Cardiac fibroblast (primary cell): Measurements from ENCODE around the gene TMEM185B.
A peak's percentile ranks its signal among the peaks of the same experiment; 100 is the strongest.

Source experiments
- DNase-seq, 2 donors: peaks; one replicate each; pipeline versions ENCODE4 v3.0.0 to v3.0.0-alpha.2; 2010; ENCODE audit warnings: low read depth in 2 of 2
- H3K4me3 ChIP-seq, 2 donors: replicated peaks in 1 of 2; 1 replicate in 1 of 2; 2 replicates in 1 of 2; pipeline ENCODE4 v1.5.1; 2011; ENCODE audit warnings: low read depth in 2 of 2, low read length in 2 of 2, mild to moderate bottlenecking in 2 of 2, moderate library complexity in 1 of 2
- TF ChIP-seq, protein P1 (sequence below): IDR thresholded peaks from one replicate; pipeline ENCODE4 v1.5.1; 2011; ENCODE audit warnings: low read depth, mild to moderate bottlenecking, low read length, inconsistent platforms

TMEM185B gene

GRCh38 chr2:120177001-120177621 lies 46.1 kb downstream of the TMEM185B start:
- peak in 1 of 2 donors; percentile 12 for DNase-seq
- TF ChIP-seq, protein P1, sequence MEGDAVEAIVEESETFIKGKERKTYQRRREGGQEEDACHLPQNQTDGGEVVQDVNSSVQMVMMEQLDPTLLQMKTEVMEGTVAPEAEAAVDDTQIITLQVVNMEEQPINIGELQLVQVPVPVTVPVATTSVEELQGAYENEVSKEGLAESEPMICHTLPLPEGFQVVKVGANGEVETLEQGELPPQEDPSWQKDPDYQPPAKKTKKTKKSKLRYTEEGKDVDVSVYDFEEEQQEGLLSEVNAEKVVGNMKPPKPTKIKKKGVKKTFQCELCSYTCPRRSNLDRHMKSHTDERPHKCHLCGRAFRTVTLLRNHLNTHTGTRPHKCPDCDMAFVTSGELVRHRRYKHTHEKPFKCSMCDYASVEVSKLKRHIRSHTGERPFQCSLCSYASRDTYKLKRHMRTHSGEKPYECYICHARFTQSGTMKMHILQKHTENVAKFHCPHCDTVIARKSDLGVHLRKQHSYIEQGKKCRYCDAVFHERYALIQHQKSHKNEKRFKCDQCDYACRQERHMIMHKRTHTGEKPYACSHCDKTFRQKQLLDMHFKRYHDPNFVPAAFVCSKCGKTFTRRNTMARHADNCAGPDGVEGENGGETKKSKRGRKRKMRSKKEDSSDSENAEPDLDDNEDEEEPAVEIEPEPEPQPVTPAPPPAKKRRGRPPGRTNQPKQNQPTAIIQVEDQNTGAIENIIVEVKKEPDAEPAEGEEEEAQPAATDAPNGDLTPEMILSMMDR, result peak; percentile 1
- H3K4me3 ChIP-seq, result no peak overlapping the region

- TF ChIP-seq, protein P1, result no peak
- no peak for DNase-seq
- H3K4me3 ChIP-seq, result no peak overlapping the region
Measured at GRCh38 chr2:120176526-120176925, 46.7 kb downstream of the TMEM185B start.

GRCh38 chr2:120174963-120175581 lies 48.1 kb downstream of the TMEM185B start:
- H3K4me3 ChIP-seq, result no peak overlapping the region
- TF ChIP-seq, protein P1, result peak; percentile 56
- peak; percentile 81 to 85 for DNase-seq
